ENCODE measurements around the gene ERAL1.

GRCh38 chr17:28871056-28871579 lies 16.3 kb downstream of the ERAL1 start:
- TF ChIP-seq CTCF (IDR thresholded peaks at IDR 0.05) (no peak), EZH2 (IDR thresholded peaks at IDR 0.05) (no peak)

All from neural progenitor cell (in vitro differentiated cells).